Astrocyte of the spinal cord (primary cell): ENCODE results near the gene GDA.

ENCODE experiments used
- DNase-seq: peaks from one replicate; pipeline ENCODE4 v3.0.0; 2011; ENCODE audit warnings: low read depth, low spot score
- H3K4me3 ChIP-seq: 2 replicates; pipeline ENCODE4 v1.5.1; 2011; ENCODE audit warnings: low read depth, mild to moderate bottlenecking, low read length, moderate library complexity
- in situ Hi-C: cut with HindIII; loops from 2 replicates; pipeline ENCODE4 v1.10.0; 2017; ENCODE audit warnings: low sequenced_read_pairs
- TF ChIP-seq, protein P1 (sequence below): IDR thresholded peaks from 2 replicates; pipeline ENCODE4 v1.5.1; 2012; ENCODE audit warnings: low read depth, mild to moderate bottlenecking, low read length, inconsistent platforms

Gene GDA

DNA sequence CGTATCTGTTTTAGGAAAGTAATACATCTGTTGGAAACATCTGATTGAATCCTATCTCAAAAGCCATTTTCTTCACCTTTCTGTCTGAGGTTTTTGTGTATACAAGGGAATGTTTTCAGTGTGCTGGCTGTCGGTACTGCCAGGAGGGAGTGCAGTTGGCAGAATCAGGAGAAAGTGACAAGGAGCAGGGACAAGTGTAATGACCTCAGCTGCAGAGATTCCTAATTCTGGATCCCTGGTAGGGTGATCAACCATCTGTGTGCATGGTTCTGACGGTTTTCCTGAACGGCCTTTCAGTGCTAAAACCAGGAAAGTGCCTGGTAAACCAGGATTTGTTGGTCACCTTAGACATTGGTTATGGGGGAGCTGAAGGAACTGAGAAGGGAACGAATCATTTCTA, 1.6 kb upstream of the GDA start:
- no peak for DNase-seq
- in situ Hi-C loops: no loop called here
- TF ChIP-seq, protein P1, sequence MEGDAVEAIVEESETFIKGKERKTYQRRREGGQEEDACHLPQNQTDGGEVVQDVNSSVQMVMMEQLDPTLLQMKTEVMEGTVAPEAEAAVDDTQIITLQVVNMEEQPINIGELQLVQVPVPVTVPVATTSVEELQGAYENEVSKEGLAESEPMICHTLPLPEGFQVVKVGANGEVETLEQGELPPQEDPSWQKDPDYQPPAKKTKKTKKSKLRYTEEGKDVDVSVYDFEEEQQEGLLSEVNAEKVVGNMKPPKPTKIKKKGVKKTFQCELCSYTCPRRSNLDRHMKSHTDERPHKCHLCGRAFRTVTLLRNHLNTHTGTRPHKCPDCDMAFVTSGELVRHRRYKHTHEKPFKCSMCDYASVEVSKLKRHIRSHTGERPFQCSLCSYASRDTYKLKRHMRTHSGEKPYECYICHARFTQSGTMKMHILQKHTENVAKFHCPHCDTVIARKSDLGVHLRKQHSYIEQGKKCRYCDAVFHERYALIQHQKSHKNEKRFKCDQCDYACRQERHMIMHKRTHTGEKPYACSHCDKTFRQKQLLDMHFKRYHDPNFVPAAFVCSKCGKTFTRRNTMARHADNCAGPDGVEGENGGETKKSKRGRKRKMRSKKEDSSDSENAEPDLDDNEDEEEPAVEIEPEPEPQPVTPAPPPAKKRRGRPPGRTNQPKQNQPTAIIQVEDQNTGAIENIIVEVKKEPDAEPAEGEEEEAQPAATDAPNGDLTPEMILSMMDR: no peak
- no peak overlapping the region for H3K4me3 ChIP-seq

DNA sequence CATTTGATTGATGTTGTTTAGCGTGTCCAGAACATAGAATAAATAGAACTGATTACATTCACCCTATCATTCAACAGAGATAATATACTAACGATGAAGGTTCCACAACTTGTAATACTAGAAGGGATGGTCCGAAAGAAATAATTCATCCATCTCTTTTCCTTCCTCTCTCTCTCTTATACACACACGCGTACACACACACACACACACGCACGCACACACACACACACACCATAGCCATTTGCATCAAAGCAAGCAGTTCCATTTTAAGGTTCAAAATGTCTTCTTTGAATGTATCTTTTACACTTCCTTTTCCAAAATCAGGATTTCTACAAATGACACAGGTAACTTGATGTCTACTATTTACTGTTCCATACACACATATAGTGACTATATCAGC, 887 bp downstream of the GDA start:
- TF ChIP-seq, protein P1: no peak
- in situ Hi-C loops: no loop called here

DNA sequence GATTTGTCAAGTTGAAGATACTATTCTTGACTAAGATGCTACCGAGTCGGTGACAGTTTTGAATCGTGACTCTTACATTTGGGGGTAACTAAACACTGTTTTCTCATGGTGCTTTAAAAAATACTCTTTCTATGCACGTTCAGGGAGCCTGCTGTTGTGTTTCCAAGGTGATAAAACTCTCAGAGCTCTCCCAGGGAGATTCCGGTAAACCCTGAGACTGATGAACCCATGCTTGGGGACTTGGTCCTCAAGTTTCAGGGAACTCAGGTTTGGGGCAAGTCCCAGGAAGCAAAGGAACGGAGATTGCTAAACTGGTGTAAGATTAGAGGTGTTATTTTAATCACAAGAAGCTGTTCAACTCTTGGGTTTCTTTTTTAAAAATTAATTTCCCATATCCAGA, 1.4 kb downstream of the GDA start:
- in situ Hi-C loops: no loop called here
- TF ChIP-seq, protein P1: no peak
- no peak overlapping the region for H3K4me3 ChIP-seq
- DNase-seq: no peak

More for the DNA sequence above, 887 bp downstream of the GDA start:
- H3K4me3 ChIP-seq: no peak overlapping the region
- no peak for DNase-seq

DNA sequence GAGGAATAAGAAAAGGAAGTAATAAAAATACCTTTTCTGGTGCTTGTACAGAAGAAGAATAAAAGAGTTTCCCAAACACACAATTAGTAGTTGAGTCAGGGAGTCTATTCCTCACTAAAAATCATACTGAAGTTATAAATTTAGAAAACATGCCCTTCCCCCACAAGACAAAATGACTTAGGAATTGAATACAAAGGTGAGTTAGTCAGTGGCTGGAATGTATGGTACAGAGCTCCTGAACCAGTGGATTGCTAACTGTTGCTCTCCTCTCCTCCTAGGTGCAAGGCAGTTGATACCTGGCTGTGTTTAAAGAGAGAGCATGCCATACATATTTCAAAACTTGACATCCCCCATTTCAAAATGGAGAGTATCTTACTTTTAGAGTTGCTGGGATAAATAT, 1.9 kb downstream of the GDA start:
- no peak for DNase-seq
- in situ Hi-C loops: no loop called here
- H3K4me3 ChIP-seq: no peak overlapping the region
- TF ChIP-seq, protein P1: no peak

DNA sequence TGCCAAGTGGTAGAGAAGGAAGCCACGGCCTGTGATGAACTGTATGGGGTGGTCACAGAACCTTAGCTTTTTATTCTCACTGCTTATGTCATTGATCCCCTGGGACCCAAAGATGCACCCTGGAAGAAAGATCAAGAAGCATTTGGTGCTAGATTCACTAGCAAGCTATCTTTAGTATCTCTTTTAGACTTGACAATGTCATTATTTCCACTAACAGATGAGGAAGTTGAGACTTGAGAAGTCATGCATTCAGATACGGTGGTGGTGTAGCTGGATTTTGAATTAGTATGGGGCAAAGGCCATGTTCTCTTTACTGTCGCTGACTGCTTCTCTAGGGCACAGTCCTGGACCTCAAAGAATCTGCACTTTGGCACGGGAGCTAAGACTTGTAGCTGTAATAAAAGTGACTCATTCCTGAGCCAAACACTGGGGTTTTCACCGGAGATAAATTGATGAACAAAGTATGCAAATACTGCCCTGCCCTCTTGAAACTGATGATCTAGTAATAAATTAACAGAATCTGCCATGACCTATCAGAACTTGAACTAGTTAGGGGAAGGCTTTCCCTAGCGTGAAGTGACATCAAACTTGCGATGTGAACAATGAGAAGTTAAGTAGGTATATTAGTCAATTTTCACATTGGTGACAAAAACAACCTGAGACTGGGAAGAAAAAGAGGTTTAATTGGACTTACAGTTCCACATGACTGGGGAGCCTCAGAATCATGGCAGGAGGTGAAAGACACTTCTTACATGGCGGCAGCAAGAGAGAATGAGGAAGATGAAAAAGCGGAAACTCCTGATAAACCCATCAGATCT, 5.4 kb downstream of the GDA start:
- no peak overlapping the region for H3K4me3 ChIP-seq
- TF ChIP-seq, protein P1: no peak
- DNase-seq: no peak
- in situ Hi-C loops: no loop called here

DNA sequence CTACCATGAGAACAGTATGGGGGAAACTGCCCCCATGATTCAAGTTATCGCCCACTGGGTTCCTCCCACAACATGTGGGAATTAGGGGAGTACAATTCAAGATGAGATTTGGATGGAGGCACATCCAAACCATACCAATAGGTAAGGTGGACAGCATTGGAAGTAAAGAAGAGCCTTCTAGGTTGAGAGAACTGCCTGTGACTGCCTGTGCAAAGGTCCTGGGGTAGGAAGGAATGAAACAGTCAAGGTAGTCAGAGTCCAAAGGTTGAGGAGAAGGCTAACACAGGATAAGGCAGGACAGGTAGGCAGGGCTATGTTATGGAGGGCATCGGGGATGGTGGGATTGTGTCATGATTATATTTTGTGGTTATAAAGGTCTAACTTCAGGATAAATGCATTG, 6.1 kb downstream of the GDA start:
- DNase-seq: no peak
- no peak overlapping the region for H3K4me3 ChIP-seq
- in situ Hi-C loops: no loop called here
- TF ChIP-seq, protein P1: no peak
